HG03378 (cell line): ENCODE results near the gene GMNN.
"Not testable (repeated sequence)": the region's sequence is repeated elsewhere in the genome, so short reads cannot be mapped to it uniquely, and the experiment has no call there.

Experiments
- ATAC-seq: cut with Tn5 transposase; IDR thresholded peaks from one replicate; pipeline ENCODE4 v1.9.1; 2021; ENCODE audit warnings: mild to moderate bottlenecking, moderate library complexity; ENCODE audit not compliant: unreplicated experiment

GMNN gene

GRCh38 chr6:24774696-24775519 lies at the start of gene GMNN:
TSS of gene GMNN (plus strand) at chr6:24774937. CDS start at chr6:24777247, 2,310 bp downstream.
- ATAC-seq, result peak; percentile 82

- ATAC-seq, result not testable (repeated sequence)
These were observed 44.1 kb upstream of the GMNN start for GRCh38 chr6:24730653-24731052.

- not testable (repeated sequence) for ATAC-seq
These were observed 43.1 kb upstream of the GMNN start for GRCh38 chr6:24731456-24732134.

- no peak for ATAC-seq
These were observed 40.6 kb upstream of the GMNN start for GRCh38 chr6:24734166-24734565.

GRCh38 chr6:24734710-24735109 lies 40.0 kb upstream of the GMNN start:
- ATAC-seq, result not testable (repeated sequence)

GRCh38 chr6:24738741-24739140 lies 36.0 kb upstream of the GMNN start:
- no peak for ATAC-seq

- ATAC-seq, result no peak
These were observed 33.9 kb upstream of the GMNN start for GRCh38 chr6:24740861-24741260.

- ATAC-seq, result no peak
These were observed 32.5 kb upstream of the GMNN start for GRCh38 chr6:24742216-24742738.

GRCh38 chr6:24743265-24743943 lies 31.3 kb upstream of the GMNN start:
- ATAC-seq, result peak; percentile 87

GRCh38 chr6:24743944-24744335 lies 30.8 kb upstream of the GMNN start:
- ATAC-seq, result peak; percentile 41

- no peak for ATAC-seq
These were observed 29.8 kb upstream of the GMNN start for GRCh38 chr6:24744911-24745310.

- no peak for ATAC-seq
These were observed 25.4 kb upstream of the GMNN start for GRCh38 chr6:24749297-24749696.

- not testable (repeated sequence) for ATAC-seq
These were observed 23.9 kb upstream of the GMNN start for GRCh38 chr6:24750878-24751277.

- no peak for ATAC-seq
These were observed 22.2 kb upstream of the GMNN start for GRCh38 chr6:24752503-24752902.

GRCh38 chr6:24752917-24753492 lies 21.7 kb upstream of the GMNN start:
- no peak for ATAC-seq

GRCh38 chr6:24753545-24753944 lies 21.2 kb upstream of the GMNN start:
- ATAC-seq, result no peak

GRCh38 chr6:24754378-24754777 lies 20.4 kb upstream of the GMNN start:
- not testable (repeated sequence) for ATAC-seq

- no peak for ATAC-seq
These were observed 19.5 kb upstream of the GMNN start for GRCh38 chr6:24755279-24755678.

GRCh38 chr6:24757611-24758010 lies 17.1 kb upstream of the GMNN start:
- no peak for ATAC-seq

GRCh38 chr6:24759718-24760117 lies 15.0 kb upstream of the GMNN start:
- no peak for ATAC-seq

GRCh38 chr6:24760210-24760609 lies 14.5 kb upstream of the GMNN start:
- no peak for ATAC-seq
